NCI-H524 (cell line): ENCODE measurements around the gene CPVL.

ENCODE experiments used
- DNase-seq, 2 experiments: peaks; one replicate each; lab custom pipeline; 2025; lab: John Stamatoyannopoulos, UW

The CPVL gene

DNA sequence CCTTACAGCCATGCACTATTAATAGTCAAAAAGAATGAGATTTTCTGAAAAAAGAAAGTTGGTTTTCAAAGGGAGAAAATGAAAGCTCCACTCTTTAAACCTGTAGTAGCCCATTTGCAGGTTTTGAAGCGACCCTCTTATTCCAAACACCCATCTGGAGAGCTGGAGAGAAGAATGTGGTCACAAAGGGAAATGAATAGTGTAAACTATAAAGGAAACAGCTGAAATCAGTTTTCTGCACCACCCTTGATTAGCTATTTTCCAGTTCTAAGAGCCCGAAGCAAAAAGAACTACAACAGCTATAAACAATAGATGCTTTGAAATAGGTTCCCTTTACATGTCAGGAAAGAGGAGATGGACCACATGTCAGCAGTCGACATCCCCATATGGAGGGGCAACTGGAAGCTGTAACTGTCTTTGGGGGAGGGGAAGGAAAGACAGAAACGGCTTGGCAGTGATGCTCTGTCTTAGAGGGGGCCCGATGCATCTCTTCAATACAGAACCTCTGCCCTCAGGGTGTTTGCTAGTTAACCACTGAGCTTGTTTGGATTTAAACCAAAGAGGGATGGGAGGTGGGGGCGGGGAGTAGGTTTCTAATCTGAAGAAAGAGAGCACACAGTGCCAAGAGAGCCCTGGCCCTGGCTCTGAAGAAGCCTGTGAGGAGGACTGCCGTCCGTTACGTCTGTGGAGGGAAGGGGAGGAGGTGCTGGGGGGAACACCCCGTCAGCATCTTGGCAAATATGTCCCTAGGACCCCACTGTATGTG, 55.3 kb downstream of the CPVL start:
- DNase-seq = peak in 1 of 2 experiments; percentile 33

DNA sequence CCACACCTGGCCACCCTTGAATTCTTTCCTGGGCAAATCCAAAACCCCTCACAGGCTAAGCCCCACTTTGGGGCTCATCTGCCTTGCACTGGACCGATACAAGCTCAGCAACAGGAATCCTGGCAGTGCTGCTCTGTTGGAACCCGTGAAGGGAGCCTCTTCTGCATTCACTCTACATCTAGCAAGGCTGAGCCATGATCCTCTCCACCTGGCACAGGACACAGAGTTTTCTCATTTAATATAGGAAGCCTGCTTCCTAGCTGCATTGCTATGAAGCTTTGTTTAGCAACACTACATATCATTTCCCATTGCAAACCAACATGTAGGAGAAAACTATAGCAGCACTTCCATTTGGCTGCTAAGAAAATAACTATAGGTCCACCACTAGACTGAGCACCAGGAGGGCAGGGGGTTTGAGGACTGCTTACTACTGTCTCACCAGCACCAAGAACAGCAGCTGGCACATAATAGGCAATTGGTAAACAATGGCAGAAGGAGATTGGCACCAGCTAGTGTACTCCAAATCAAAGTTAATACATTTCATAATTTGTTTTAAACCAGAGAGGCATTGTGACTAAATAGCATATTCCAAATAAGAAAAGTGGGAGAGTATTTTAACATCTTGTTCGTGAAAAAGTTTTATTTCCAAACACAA, 56.1 kb downstream of the CPVL start:
- peak in 1 of 2 experiments; percentile 3 for DNase-seq

DNA sequence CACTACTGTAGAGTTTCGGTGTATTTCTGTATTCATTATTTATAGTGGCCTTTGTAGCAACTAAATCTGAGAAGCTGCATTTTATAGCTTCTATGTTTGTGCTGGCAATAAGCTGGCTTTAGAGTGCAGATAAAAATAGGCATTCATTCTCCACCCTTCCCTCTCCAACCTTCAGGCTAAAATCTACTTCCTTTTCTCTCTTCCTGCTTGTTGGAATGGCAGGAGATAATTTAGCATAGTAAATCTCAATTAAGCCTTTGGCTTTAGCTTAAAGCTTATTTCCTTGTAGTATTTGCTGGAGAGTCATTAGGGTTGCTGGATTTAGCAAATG, 58.5 kb downstream of the CPVL start:
- DNase-seq = no peak

DNA sequence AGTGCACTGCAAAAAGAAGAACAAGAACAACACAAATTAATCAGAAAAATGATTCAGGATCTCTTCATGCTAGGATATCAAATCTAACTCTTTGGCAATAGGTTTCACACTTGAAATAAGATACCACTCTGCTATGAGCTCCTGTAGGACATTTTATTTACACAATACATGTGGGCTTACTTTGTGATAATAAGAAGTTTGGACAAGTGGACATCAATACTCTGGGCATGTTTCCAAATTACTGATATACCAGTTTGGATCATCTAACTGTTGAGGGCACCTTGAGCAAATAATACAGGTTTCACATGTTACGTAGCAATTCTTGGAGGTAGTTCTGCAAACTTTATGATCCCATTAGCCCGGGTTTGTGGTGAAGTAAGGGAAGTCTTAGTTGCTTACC, 59.8 kb downstream of the CPVL start:
- DNase-seq = no peak

DNA sequence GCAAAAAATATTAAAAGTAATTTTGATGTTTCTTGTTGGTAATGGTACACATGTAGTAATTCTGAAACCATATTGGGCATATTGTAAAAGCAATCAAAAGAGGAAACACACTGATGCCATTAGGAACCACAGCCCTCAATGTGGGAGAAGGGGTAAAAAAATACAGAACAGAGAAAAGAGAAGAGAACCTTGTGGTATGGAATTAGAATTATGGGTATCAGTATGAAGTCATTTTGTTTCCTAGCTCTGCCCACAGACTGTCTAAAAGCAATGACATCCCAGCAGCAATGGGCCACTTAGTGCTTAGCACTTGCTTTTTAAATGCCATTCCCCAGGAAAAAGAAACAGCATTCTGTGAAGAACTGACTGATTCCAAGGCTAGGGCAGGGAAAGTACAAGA, 61.5 kb downstream of the CPVL start:
- DNase-seq = no peak

DNA sequence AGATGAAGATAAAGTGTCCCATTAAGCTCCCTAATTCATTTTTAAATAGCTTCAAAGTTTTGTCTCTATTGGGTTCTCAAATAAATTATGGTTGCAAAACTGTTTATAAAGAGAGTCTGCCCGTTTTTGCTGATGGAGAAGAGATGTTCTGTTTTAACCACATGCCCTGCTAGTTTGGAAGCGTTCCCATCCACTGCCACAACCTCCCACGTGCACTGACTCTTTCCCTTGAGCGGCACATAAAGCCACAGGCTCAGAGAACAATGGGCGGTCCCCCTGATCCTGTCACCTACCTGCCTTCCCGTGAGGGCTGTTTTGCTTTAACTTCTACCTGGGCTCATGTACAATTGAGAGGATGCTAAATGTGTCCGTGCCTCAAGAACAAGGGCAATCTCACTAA, 65.5 kb downstream of the CPVL start:
- no peak for DNase-seq

DNA sequence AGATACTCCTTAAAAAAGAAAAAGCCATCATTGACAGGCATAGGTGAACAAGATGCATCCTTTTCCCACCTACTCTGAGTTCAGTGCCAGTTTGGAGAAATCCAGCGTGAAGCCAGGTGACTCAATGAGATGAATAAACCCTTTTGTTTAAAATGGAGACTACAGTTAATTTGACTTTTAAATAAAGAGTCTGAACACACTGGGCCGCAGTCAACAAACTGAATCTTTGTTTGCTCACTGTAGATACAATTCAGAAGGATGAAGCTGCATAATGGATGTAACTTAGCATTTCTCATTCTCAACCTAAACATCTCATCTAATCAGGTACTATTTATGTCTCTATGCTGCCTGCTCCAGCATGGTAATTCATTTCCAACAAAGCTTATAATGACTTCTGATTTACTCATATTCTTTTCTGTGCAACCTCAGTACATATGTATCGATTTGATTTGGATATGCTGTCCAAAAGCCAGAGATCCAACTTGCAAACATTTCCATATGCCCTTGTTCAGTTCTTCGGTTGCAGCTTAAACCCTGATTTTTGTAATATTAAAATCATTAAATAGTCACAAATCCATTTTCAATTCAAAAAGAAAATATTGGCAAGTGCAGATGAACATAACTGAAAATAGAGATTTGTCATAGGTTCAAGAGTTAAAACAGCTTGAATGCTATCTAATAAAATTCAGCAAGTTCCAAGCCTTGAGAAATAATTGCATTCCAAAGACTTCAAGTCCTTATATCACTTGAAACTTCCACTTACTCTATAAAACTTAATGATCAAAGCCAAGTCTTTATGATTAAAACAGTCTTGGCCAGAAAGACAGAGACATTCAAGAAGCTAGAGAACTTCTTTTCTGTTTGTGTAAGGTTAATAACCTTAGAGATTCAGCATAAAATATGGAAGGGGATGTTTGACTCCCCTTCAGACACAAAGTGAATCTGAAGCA, 67.8 kb downstream of the CPVL start:
- no peak for DNase-seq

DNA sequence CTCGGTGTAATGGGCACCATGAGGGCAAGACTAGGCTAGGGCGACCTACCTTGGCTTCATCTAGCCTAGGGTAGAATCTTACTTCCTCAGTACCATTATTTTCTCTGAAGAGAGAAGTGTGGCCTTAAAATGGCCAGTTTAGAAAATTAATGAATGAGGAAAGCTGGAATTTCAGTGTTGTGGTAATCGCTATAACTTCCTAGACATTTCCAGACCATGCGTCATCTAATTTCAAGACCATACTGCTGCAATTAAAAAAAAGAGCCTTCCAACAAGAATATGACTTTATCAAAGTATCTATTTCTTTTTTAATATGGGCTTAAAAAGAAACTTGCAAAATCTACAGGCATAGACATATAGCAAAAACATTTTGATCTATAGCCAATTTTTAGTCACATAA, 68.5 kb downstream of the CPVL start:
- DNase-seq = no peak

DNA sequence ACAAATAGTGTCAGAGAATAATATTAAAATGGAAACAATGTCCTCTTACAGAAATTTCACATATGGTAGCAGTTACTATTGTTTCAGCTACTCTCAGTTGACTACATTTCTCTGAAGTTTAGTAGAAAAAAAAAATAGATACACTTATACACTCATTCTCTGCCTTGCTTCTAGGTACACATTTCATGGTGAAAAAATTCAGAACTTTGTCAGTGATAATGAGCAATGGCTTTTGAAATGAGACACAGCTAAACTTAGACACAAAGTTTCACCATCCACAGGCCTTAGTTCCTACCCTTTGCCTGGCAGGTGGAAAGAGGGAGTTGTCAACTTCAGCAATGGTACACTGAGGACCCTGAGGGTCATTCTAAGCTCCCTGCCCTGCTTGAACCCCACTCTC, 69.2 kb downstream of the CPVL start:
- no peak for DNase-seq

DNA sequence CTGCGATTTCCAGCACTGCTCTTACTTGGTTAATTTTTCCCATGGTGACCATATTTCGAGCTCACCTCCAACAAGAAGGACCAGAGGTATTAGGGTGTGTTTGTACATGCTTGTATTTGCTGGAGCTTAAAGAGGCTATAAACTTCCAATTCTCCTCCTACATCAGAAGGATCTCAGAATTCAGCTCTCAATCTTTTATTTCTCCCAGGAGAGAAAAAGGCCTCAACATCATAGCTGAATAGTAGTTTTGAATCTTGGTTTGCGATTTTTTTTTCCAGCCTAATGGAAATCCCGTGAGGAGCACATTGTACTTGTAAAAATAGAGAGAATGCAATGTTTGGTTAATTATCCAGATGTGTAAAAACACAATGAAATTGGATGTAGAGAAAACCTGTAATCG, 69.7 kb downstream of the CPVL start:
- DNase-seq = no peak

DNA sequence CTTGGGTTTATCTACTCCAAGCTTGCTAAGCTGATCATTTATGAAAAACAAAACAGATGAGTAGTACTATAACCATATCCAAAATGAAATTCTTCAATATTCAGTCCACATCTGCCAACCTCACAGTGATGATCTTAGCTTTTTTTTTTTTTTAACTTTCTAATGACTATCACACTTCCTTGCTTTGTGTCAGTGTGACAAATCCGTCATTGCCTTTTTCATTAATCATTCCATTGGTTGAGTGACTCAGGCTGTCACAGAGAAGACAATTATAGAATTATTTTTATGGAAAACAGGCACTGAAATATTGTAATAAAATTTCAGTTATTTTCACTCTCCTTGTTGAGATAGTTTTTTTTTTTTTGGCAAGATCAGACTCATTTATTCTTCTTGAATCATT, 70.7 kb downstream of the CPVL start:
- DNase-seq = no peak

DNA sequence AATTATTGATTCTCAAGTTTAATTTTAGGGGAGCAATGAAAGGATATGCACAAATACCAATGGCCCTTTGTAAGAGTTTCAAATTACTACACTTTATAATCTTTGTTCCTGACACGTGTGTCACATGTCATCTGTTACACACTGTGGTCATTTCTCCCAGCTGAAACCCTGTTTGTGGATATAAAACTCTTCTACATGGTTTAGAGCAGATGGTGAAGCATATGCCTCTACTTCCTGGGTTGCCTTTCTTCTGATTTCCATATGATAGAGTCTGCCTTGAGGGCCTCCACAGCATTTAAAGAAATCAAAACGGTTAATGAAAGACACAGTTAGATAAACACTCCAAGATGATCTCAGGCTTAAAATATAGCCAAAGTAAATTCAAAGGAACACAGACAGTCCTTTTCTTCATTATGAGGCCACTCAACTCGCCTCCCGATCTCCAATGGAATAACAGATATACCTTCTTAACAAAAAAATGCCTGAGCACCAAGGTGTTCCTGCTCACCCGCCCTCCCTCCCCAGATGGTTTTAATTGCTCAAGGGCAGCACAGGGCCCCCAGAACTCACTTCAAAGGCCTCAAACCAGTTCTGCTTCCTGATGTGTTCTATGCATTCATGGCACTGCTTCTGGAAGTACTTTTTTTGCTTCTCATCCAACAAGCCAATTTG, 75.0 kb downstream of the CPVL start:
- peak; percentile 70 to 91 for DNase-seq

DNA sequence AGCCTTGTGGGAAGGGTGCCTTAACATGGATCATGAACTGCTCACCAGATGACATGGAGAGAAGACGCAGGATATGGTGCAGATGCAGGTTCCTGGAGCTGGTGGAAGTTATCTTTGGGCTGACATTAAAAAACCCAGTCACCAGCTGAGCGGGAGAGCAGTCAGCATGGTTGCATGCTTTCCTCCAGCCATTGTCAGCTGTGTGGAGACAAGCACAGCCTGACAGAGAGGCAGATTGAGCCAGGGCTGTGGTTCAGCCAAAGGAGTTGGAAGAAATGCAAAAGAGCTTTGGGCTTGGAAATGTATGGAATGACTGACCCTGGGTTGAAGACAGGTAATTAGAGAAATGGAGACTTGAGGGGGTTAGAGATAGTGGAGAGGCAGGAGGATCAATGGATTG, 79.7 kb downstream of the CPVL start:
- no peak for DNase-seq

DNA sequence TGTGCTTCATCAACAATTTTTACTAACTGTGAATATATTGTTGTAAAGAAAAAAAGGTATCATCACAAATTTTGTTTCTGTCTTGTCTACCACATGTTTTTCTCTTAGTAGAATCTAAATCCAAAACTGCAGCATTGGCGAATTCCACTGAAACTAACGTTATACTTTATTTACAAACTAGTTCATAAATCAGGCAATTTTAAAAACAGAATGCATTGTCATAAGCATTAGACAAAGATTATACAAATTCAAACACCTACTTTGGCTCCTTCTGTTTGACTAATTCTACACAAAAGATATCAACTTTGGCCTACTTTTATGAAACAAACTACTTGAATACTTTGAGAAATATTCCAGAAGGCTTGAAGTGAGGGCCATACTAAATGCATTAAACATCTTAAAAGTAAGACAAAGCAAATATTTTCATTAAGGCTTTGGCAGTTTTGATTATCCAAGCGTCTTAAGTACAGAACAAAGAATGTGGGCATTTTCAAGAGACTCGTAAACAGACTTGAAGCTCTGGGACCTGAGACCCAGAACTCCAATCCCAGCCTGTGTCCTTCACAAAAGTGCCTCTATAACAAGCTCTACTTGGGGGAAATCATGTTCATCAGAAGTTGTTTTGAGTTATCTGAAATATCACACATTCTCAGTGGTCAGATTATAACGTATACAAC, 81.0 kb downstream of the CPVL start:
- DNase-seq = no peak

DNA sequence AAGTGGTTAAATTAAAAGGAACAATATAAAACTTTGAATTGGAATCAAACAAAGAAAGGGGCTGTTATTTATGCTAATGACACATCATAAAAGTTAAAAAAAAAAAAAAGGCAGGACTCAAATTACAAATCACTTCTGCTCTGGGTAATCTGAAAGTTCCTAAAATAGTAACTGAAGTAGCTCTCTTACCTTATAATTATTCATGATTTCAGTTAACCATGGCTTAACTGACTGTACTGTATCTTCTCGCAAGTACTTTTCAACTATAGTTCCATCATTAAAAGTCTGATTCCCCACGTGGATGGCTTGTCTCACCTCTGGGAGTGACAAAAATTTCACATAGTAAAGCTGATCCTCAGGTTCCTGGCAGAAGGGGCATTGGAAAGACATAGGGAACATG, 82.5 kb downstream of the CPVL start:
- DNase-seq = no peak

DNA sequence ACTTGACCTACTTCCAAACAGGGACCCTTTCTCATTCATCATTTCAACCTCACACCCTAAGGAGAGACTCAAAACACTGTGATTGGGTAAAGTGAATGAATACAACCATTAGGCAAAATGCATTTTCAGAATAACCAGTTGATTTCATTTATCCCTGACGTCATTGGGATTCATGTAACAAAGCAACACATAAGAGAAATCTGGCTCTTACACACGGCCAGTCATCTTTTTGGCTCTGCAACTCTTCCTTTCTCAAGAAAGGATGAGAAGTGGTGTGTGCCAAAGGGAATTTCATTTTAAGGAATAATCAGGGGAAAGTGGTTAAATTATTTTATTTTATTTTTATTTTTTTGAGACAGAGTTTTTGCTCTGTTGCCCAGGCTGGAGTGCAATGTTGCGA, 83.1 kb downstream of the CPVL start:
- DNase-seq = no peak

DNA sequence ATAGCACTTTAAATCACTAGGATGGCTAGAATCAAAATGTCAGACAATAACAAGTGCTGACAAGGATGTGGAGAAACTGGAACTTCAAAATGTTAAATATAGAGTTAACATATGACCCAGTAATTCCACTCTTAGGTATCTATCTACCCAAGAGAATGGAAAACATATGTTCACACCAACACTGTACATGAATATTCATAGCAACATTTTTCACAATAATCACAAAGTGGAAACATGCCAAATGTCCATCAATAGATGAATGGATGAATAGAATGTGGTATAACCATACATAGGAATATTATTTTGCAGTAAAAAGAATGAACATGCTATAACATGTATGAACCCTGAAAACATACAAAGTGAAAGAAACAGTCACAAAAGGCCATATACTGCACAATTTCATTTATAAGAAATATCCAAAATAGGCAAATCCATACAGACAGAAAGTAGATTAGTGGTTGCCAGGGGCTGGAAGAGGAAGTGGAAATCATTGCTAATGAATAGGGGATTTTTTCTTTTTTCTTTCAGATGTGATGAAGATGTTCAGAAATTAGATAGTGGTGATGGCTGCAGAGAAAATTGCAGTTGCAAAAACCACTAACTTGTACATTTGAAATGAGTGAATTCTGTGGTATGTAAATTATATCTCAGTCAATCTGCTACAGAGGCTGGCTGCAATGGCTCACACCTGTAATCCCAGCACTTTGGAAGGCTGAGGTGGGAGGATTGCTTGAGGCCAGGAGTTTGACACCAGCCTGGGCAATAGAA, 93.0 kb downstream of the CPVL start:
- no peak for DNase-seq

DNA sequence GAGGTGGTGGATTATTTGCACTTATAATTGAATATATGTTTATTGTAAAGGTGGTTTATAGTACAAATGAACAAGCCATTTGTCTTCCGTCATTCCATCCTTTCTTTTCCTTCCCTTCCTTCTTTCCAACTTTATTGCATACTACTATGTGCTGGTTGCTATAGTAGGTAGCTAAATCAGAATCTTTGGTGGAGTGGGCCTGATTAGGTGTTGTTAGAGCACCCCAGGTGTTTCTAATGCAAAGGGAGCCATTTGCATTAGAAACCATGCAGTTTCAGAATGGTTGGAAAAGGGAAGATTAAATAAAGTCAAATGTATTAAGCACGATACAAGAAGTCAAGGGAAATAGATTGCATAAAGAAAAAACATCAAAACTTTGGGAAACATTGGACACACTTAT, 99.4 kb downstream of the CPVL start:
- DNase-seq = no peak

DNA sequence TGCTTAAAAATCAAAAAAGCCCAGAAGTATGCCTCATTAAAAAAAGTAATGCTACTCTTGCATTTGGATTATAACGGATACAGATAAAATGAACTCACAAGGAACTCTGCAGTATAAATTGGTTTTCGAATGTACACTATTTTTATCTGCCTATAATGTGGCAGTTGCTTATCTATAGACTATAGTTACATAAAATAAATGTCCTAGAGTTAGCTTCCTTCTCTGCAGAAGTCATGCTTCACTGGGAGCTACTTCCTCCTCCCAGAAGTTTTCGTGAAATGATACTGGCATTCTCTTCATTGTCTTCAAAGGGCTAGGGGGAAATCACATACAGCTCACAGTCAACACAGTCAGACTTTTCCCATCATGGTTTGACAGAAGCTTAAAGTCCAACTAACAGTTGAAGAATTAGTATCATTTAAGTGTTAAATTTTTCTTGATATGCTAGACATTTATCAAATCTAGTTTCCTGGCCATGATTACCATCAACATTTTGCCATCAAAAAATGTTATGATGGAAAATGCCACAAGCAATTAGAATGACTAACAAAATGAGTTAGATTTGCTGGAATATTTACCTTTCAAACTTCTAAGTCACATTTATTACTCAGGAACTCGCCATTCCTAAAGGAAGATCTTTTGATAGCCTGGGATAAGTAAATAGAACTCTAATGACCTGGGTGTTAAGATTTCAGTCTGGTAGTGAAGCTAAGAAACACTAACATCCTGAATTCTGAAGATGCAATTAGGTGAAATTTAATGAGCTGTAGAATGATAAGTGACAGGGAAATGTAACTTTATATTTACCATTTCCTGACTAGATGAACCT, 100.9 kb downstream of the CPVL start:
- DNase-seq = no peak

DNA sequence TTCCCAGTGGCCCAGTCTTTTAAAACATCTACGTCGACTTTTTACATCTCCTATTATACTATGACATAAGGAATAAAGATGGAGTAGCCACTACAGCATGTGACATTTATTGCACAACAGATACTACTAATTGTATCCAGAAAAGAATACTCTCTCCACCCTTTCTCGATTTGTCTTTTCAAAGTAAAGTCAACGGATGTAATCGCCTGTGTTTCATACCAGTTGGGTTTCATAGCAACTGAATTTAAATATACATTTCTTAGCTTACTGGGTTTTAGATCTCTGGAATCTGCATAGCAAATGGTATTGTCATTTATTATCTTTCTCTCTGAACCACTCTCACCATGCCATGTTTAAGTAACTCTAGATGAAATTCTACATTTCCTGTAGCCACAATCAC, 101.8 kb downstream of the CPVL start:
- no peak for DNase-seq
